Neutrophil (primary cell): ENCODE data around the gene PVALB.

Source experiments
- H3K27ac ChIP-seq: fragments of 200-600 bp; sonication (generic); 2 replicates; pipeline ENCODE4 v1.5.1; 2016; ENCODE audit warnings: mild to moderate bottlenecking, moderate library complexity
- H3K27me3 ChIP-seq: fragments of 200-600 bp; sonication (generic); 2 replicates; pipeline ENCODE4 v1.6.0; 2016; ENCODE audit warnings: mild to moderate bottlenecking
- H3K36me3 ChIP-seq: fragments of 200-600 bp; sonication (generic); 2 replicates; pipeline ENCODE4 v1.5.1; 2017
- H3K4me1 ChIP-seq, 2 experiments: fragments of 200-600 bp in 1 of 2; sonication (generic) in 1 of 2; 1 replicate in 1 of 2; 2 replicates in 1 of 2; pipeline versions ENCODE4 v1.5.1 to v1.6.1; 2013 to 2016; ENCODE audit warnings: low read depth in 1 of 2, low read length in 1 of 2, mild to moderate bottlenecking in 1 of 2, moderate library complexity in 1 of 2; ENCODE audit not compliant: control insufficient read depth in 1 of 2, insufficient read depth in 1 of 2
- H3K4me3 ChIP-seq, 2 experiments: fragments of 200-600 bp in 1 of 2; sonication (generic) in 1 of 2; 1 replicate in 1 of 2; 2 replicates in 1 of 2; pipeline ENCODE4 v1.5.1; 2013 to 2016; ENCODE audit warnings: low read depth in 1 of 2, low read length in 1 of 2, mild to moderate bottlenecking in 1 of 2, moderate library complexity in 1 of 2
- H3K9me3 ChIP-seq: fragments of 200-600 bp; sonication (generic); 2 replicates; pipeline ENCODE4 v1.5.1; 2016
- CTCF ChIP-seq: fragments of 200-600 bp; sonication (generic); IDR thresholded peaks from 2 replicates; pipeline ENCODE4 v1.5.1; 2016; ENCODE audit warnings: antibody characterized with exemption

Gene PVALB

GRCh38 chr22:36806835-36807234 is 10.0 kb downstream of the PVALB start:
- Histone ChIP-seq H3K27me3 (peaks cover 46% of the 10 kb centered on the region), H3K4me1 (peaks cover 28 to 31% of the 10 kb centered on the region in 2 experiments), H3K9me3 (no peaks in the 10 kb centered on the region), H3K4me3 (no peak overlapping the region), H3K27ac (peak overlapping the region; percentile 8), H3K36me3 (no peaks in the 10 kb centered on the region)
- TF ChIP-seq CTCF = no peak

GRCh38 chr22:36803358-36803757 is 13.5 kb downstream of the PVALB start:
- no peak for TF ChIP-seq CTCF
- Histone ChIP-seq H3K27ac (no peak overlapping the region), H3K9me3 (no peaks in the 10 kb centered on the region), H3K4me3 (no peak overlapping the region), H3K4me1 (peaks cover 20 to 21% of the 10 kb centered on the region in 2 experiments), H3K36me3 (no peaks in the 10 kb centered on the region), H3K27me3 (peaks cover 53% of the 10 kb centered on the region)

- Histone ChIP-seq H3K4me1 (no peaks in the 10 kb centered on the region), H3K9me3 (no peaks in the 10 kb centered on the region), H3K27me3 (peaks cover 26% of the 10 kb centered on the region), H3K27ac (no peak overlapping the region), H3K4me3 (no peak overlapping the region), H3K36me3 (no peaks in the 10 kb centered on the region)
- TF ChIP-seq CTCF = no peak
Observed at GRCh38 chr22:36798674-36799066, 18.2 kb downstream of the PVALB start.

DNA sequence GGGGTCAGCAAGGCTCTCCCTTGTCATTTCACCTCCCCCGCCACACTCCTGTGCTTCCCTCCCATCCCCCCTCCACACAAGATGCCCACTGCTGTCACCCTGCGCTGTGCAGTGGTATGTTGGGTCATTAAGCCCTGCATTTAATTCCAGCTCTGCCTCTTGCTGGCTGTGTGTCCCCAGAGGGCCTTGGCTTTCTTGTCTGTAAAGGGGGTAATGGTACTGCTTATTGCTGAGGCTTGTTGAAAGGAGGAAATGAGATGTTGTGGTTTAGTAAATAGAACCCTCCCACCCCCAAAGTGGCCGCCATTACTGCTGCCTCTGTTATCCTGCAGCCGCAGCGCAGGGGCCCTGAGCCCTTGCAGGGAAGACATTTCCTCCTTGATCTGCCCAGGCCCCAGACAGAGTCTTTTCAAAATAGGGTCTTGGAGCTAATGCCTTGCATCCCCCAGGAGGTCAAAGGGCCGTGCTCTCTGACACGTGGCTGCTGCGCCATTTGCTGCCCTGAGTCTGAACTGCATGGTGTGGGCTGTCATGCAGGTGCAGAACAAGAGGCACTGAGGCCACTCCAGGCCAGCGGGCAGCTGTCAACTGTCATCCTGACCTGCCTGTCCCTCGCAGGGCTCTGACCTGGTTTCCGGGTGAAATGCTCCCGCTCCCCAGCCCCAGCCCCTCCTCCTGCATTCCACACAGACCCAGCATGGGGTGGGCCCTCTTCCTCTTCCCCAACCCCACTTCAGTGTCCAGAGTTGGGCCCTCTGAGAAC is 18.7 kb downstream of the PVALB start:
- Histone ChIP-seq H3K4me1 (no peaks in the 10 kb centered on the region), H3K9me3 (no peaks in the 10 kb centered on the region), H3K36me3 (no peaks in the 10 kb centered on the region), H3K27ac (no peak overlapping the region), H3K4me3 (no peak overlapping the region), H3K27me3 (peaks cover 20% of the 10 kb centered on the region)
- no peak for TF ChIP-seq CTCF

DNA sequence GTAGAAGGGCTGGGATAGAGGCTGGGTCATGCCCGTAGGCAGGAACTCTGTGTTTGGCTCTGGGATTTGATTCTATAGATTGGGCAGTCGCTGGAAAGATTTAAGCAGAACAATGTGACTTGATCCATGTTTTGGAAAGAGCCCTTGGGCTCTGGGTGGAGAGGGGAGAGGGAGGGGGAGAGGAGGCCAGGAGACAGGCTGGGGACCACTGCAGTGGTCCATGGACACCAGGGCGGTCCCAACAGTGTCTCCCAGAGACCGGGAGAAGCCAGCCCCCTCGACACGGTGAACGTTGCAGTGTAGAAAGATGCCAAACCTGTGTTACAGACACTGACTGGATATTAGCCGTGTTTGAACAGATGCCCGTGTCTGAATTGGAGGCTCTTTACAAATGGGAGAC is 19.5 kb downstream of the PVALB start:
- no peaks in the 10 kb centered on the region for H3K36me3 ChIP-seq
- H3K27me3 ChIP-seq = peaks cover 14% of the 10 kb centered on the region
- H3K9me3 ChIP-seq = no peaks in the 10 kb centered on the region
- H3K27ac ChIP-seq = no peak overlapping the region
- no peak overlapping the region for H3K4me3 ChIP-seq
- no peak for TF ChIP-seq CTCF
- H3K4me1 ChIP-seq = no peaks in the 10 kb centered on the region
